Measurements from ENCODE around the gene PTH1R.

DNA sequence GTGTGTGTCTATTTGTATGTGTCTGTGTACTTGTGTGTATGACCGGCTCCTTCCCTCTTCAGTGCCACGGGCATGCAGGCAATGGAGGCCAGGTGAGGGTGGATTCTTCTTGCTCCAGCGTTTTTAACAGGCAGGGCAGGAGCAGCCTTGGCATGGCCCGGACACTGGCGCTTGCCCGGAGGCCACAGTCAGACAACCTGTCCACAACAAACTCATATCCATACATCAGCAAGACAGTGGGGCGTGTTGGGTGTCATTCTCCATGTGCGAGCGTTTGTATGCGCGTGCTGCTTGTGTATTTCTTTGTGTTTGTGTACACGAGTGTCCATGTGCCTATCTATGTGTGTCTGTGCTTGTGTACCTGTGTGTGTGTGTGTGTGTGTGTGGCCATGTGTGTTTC, 29.8 kb downstream of the PTH1R start:
- TF ChIP-seq, protein P1, sequence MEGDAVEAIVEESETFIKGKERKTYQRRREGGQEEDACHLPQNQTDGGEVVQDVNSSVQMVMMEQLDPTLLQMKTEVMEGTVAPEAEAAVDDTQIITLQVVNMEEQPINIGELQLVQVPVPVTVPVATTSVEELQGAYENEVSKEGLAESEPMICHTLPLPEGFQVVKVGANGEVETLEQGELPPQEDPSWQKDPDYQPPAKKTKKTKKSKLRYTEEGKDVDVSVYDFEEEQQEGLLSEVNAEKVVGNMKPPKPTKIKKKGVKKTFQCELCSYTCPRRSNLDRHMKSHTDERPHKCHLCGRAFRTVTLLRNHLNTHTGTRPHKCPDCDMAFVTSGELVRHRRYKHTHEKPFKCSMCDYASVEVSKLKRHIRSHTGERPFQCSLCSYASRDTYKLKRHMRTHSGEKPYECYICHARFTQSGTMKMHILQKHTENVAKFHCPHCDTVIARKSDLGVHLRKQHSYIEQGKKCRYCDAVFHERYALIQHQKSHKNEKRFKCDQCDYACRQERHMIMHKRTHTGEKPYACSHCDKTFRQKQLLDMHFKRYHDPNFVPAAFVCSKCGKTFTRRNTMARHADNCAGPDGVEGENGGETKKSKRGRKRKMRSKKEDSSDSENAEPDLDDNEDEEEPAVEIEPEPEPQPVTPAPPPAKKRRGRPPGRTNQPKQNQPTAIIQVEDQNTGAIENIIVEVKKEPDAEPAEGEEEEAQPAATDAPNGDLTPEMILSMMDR (IDR thresholded peaks at IDR 0.05; ENCODE audit: low read depth, low read length): no peak
- no peak for TF ChIP-seq EZH2phosphoT487 (IDR thresholded peaks at IDR 0.05; ENCODE audit: low read depth)

Data from OCI-LY3 (cell line).